Measurements from ENCODE around the gene DDX10. TPM values are rescaled to one million over a fixed set of nuclear protein-coding genes. Genes with fewer than 3 reads are reported as not detected.

DDX10 gene
- total RNA-seq, 1 donor from 2014 or later, result 38.5 TPM

DNA sequence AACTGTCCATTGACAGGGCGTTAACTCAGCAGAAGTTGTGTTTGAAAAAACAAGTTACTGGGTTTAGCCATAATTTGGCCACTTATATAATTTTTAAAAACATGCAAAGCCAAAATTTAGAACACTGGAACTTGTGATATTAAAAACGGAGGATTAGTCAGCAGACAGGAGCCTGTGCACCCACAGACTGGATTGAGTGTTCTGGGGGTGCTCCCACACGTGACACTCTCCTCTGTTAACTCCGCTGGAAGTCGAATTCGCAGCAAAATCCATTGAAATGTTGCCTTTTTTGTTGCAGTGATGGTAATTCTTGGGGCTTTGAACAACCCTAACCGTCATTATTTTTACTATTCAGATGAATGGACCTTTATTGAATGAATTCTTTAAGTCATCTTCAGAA is 269.8 kb downstream of the DDX10 start:
- Mint-ChIP-seq H3K9me3 (no peaks in the 10 kb centered on the region), H3K27ac (no peak overlapping the region), H3K4me1 (peaks cover 9% of the 10 kb centered on the region), H3K36me3 (no peaks in the 10 kb centered on the region), H3K4me3 (no peak overlapping the region), H3K27me3 (ENCODE audit: low read depth) (no peaks in the 10 kb centered on the region)
- DNase-seq (ENCODE audit: low spot score in 2 of 2, unreplicated experiment in 2 of 2), result no peak
- TF ChIP-seq, protein P1, sequence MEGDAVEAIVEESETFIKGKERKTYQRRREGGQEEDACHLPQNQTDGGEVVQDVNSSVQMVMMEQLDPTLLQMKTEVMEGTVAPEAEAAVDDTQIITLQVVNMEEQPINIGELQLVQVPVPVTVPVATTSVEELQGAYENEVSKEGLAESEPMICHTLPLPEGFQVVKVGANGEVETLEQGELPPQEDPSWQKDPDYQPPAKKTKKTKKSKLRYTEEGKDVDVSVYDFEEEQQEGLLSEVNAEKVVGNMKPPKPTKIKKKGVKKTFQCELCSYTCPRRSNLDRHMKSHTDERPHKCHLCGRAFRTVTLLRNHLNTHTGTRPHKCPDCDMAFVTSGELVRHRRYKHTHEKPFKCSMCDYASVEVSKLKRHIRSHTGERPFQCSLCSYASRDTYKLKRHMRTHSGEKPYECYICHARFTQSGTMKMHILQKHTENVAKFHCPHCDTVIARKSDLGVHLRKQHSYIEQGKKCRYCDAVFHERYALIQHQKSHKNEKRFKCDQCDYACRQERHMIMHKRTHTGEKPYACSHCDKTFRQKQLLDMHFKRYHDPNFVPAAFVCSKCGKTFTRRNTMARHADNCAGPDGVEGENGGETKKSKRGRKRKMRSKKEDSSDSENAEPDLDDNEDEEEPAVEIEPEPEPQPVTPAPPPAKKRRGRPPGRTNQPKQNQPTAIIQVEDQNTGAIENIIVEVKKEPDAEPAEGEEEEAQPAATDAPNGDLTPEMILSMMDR (IDR thresholded peaks at IDR 0.05; ENCODE audit: unreplicated experiment), result no peak

DNA sequence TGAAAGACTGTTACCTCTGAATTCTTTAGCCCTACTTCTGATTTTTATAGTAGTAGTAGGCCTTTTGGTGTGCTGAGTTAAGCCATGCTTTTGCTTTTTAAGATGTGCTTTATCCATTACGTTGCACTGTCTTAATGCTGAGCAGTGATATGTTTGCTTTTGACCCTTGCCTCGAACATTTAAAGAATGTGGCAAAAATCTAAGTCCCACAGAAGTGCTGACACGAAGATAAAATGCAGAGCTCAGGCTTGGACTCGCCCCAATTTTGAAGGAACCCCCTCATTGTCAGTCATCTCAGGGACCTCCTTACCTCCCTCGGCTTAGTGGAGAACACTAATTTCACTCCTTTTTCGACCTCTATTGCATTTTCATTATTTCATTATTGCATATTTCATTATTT is 272.9 kb downstream of the DDX10 start:
- TF ChIP-seq, protein P1 (IDR thresholded peaks at IDR 0.05; ENCODE audit: unreplicated experiment), result no peak
- H3K4me1 Mint-ChIP-seq, result peaks cover 9% of the 10 kb centered on the region

GRCh38 chr11:108938604-108939003 is 273.7 kb downstream of the DDX10 start:
- Mint-ChIP-seq H3K36me3 (peaks cover 22% of the 10 kb centered on the region), H3K9me3 (no peaks in the 10 kb centered on the region), H3K4me3 (no peak overlapping the region), H3K27me3 (ENCODE audit: low read depth) (no peaks in the 10 kb centered on the region), H3K4me1 (peaks cover 14% of the 10 kb centered on the region), H3K27ac (no peak overlapping the region)
- TF ChIP-seq, protein P1 (IDR thresholded peaks at IDR 0.05; ENCODE audit: unreplicated experiment), result no peak
- DNase-seq (ENCODE audit: low spot score in 2 of 2, unreplicated experiment in 2 of 2), result no peak

More for the DNA sequence above, 272.9 kb downstream of the DDX10 start:
- Mint-ChIP-seq H3K27ac (no peak overlapping the region), H3K9me3 (no peaks in the 10 kb centered on the region), H3K4me3 (no peak overlapping the region), H3K36me3 (peaks cover 22% of the 10 kb centered on the region), H3K27me3 (ENCODE audit: low read depth) (no peaks in the 10 kb centered on the region)
- DNase-seq (ENCODE audit: low spot score in 2 of 2, unreplicated experiment in 2 of 2), result no peak

DNA sequence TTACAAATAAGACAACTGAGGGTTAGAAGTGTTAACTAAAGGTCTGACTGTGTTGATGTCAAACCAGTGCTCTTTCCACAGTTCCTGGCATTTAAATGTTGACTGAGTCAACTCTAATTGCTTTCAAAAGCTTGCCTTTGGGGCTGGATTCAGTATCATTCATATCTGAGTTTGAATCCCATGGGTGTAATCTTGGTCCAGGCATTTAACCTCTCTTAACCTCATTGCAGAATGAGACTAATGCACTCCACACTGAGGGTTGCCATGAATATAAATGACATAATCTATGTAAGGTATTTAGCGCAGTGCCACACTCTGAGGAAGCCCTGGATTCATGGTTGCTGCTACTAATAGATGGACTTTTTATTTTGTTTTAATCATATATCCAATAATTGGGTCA is 274.3 kb downstream of the DDX10 start:
- TF ChIP-seq, protein P1 (IDR thresholded peaks at IDR 0.05; ENCODE audit: unreplicated experiment), result no peak
- H3K36me3 Mint-ChIP-seq, result peaks cover 22% of the 10 kb centered on the region
- no peak overlapping the region for H3K27ac Mint-ChIP-seq
- peaks cover 19% of the 10 kb centered on the region for H3K4me1 Mint-ChIP-seq
- no peak overlapping the region for H3K4me3 Mint-ChIP-seq
- no peaks in the 10 kb centered on the region for H3K27me3 Mint-ChIP-seq (ENCODE audit: low read depth)
- no peaks in the 10 kb centered on the region for H3K9me3 Mint-ChIP-seq
- no peak for DNase-seq (ENCODE audit: low spot score in 2 of 2, unreplicated experiment in 2 of 2)

DNA sequence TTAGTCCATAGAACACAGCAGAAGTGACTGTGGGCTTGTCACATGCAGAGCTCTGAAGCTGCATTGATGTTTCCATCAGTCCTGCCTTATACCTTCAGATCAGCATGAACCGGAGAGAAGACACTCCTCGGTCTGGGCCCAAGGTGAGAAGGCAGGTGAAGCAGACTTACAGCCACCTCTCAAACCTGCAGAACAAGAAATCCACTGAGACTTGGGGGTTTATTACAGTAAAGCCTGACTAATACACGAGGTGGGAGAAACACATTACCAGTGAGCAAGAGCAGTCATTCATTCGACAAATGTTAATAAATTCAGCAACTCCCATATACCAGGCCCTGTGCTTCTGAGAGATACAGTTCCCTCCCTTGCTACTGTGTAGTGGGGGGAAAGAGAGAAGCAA is 279.0 kb downstream of the DDX10 start:
- Mint-ChIP-seq H3K4me1 (peaks cover 25% of the 10 kb centered on the region), H3K36me3 (peaks cover 36% of the 10 kb centered on the region)

More for the DNA sequence above, 279.0 kb downstream of the DDX10 start:
- peak overlapping the region; percentile 14 for H3K27ac Mint-ChIP-seq
- no peaks in the 10 kb centered on the region for H3K27me3 Mint-ChIP-seq (ENCODE audit: low read depth)
- no peak overlapping the region for H3K4me3 Mint-ChIP-seq
- DNase-seq (ENCODE audit: low spot score in 2 of 2, unreplicated experiment in 2 of 2), result no peak
- H3K9me3 Mint-ChIP-seq, result peaks cover 17% of the 10 kb centered on the region
- TF ChIP-seq, protein P1 (IDR thresholded peaks at IDR 0.05; ENCODE audit: unreplicated experiment), result no peak
